OCI-LY3 (cell line): Measurements from ENCODE around the gene TTC6.

Source experiments
- CTCF ChIP-seq: fragments of 200-600, 300-600 bp; sonication (generic); IDR thresholded peaks from 2 replicates; pipeline ENCODE4 v1.5.1; 2014; ENCODE audit warnings: antibody characterized with exemption, low read length, low read depth
- EZH2phosphoT487 ChIP-seq: fragments of 200-600 bp; shearing (Covaris generic); IDR thresholded peaks from 2 replicates; pipeline ENCODE4 v1.6.1; 2018; ENCODE audit warnings: antibody characterized with exemption, mixed run types, low read depth

DNA sequence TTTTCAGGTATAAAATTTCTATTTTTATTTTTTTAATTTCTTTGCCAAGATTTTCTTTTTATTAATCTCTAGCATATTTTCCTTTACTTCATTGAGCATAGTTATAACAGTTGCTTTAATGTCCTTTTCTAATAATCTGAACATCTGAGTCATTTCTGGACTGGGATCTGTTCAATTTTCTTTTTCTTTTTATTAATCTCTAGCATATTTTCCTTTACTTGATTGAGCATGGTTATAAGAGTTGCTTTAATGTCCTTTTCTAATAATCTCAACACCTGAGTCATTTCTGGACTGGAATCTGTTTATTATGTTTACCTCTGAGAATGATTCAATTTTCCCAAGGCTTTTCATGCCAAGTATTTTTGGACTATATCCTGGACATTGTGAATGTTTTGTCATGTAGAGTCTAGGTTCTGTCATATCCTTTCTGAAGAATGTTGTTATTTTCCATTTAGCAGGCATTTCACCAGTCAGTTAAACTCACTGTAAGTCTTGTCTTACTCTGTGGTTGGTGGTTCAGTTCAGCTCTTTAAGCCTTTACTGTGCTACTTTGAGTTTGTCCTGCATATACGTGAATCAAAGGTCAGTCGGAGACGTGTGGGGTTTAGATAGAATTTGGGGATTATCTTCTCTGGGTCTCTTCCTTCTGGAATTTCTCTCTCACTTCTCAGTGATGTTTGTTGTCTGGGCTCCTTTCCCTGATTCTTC lies 20.3 kb downstream of the TTC6 start:
- TF ChIP-seq CTCF (no peak), EZH2phosphoT487 (no peak)
